Transverse colon (tissue), 4 donors: Measurements from ENCODE around the gene COL13A1.

Experiments used
- EP300 ChIP-seq: sonication (generic); formaldehyde crosslinking; IDR thresholded peaks from one replicate; pipeline ENCODE4 v1.6.1; 2017; ENCODE audit warnings: antibody characterized with exemption, low read depth
- POLR2A ChIP-seq: fragments of 450-650 bp; IDR thresholded peaks from one replicate; pipeline ENCODE4 v1.6.1; 2016; ENCODE audit warnings: antibody characterized with exemption, mild to moderate bottlenecking, moderate library complexity
- POLR2AphosphoS5 ChIP-seq, 3 donors: sonication (generic); formaldehyde crosslinking; IDR thresholded peaks; one replicate each; pipeline ENCODE4 v1.6.1; 2016; ENCODE audit warnings: antibody characterized with exemption in 3 of 3
- TF ChIP-seq, protein P1 (sequence below), 5 experiments: fragments of 200-600 bp in 3 of 5; fragments of 450-650 bp in 2 of 5; sonication (generic) in 3 of 5; IDR thresholded peaks; 1 replicate in 2 of 5; 2 replicates in 3 of 5; pipeline ENCODE4 v1.5.1; 2016 to 2017; ENCODE audit warnings: antibody characterized with exemption in 5 of 5, inconsistent platforms in 3 of 5, mild to moderate bottlenecking in 2 of 5, moderate library complexity in 1 of 5

DNA sequence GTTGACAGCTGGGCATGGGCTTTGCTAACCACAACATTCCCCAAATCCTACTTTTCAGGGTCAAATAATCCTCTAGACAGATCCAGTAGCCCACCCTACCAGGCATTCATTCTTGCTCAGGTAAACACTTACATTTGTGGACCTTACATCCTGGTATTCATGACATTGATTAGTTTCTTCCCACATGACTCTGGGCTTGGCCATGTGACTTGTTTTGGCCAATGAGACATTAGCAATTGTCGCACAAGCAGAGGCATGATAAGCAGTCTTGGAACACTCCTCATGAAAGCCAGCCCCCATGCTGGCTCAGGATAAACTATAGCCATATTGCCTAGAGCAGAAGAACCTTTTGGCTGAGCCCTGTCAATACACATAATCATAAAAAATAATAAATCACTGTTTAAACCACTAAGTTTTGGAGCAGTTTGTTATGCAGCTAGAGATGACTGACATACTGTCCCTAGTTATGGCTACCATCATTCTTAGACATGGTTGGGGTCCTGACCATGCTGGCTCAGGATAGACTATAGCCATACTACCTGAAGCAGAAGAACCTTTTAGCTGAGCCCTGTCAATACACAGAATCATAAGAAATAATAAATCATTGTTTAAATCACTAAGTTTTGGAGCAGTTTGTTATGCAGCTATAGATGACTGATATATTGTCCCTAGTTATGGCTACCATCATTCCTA is 6.3 kb upstream of the COL13A1 start:
- TF ChIP-seq, protein P1, sequence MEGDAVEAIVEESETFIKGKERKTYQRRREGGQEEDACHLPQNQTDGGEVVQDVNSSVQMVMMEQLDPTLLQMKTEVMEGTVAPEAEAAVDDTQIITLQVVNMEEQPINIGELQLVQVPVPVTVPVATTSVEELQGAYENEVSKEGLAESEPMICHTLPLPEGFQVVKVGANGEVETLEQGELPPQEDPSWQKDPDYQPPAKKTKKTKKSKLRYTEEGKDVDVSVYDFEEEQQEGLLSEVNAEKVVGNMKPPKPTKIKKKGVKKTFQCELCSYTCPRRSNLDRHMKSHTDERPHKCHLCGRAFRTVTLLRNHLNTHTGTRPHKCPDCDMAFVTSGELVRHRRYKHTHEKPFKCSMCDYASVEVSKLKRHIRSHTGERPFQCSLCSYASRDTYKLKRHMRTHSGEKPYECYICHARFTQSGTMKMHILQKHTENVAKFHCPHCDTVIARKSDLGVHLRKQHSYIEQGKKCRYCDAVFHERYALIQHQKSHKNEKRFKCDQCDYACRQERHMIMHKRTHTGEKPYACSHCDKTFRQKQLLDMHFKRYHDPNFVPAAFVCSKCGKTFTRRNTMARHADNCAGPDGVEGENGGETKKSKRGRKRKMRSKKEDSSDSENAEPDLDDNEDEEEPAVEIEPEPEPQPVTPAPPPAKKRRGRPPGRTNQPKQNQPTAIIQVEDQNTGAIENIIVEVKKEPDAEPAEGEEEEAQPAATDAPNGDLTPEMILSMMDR (IDR thresholded peaks at IDR 0.05): no peak
- no peak for TF ChIP-seq POLR2AphosphoS5 (IDR thresholded peaks at IDR 0.05)
- TF ChIP-seq EP300: no peak
- TF ChIP-seq POLR2A: no peak
